NCI-H2029 treated with DMSO at 0.1 percent for 48 hours (cell line): ENCODE measurements around the gene COQ3.

Experiments
- DNase-seq: peaks from one replicate; lab custom pipeline; 2025; lab: John Stamatoyannopoulos, UW

The COQ3 gene

DNA sequence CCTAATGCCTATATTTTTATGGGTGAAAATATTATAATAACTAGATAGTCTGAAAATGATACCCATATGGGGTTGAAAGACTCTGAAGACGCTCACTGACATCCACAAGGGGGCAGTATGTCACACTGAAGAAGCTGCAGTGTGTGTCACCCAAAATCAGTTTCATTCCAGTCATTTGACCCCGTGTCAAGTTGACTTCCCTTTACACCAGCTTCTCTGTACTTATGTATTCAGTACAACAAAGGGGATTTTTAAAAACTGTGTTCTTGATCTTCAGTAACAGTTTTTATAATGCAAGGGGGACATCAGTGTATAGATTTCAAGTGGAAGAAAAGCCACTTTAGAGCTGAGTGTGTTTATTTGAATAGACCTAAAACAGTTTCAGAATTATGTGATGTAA is 63.8 kb downstream of the COQ3 start:
- DNase-seq: no peak

- no peak for DNase-seq
Observed at GRCh38 chr6:99324996-99325395, 69.0 kb downstream of the COQ3 start.
